ENCODE measurements around the gene EFCAB5.

Gene EFCAB5

GRCh38 chr17:30155389-30155788 lies 214.0 kb downstream of the EFCAB5 start:
- DNase-seq (ENCODE audit: low read depth), result no peak
- H3K4me3 ChIP-seq (ENCODE audit: low read depth, low read length), result no peak overlapping the region
- TF ChIP-seq, protein P1, sequence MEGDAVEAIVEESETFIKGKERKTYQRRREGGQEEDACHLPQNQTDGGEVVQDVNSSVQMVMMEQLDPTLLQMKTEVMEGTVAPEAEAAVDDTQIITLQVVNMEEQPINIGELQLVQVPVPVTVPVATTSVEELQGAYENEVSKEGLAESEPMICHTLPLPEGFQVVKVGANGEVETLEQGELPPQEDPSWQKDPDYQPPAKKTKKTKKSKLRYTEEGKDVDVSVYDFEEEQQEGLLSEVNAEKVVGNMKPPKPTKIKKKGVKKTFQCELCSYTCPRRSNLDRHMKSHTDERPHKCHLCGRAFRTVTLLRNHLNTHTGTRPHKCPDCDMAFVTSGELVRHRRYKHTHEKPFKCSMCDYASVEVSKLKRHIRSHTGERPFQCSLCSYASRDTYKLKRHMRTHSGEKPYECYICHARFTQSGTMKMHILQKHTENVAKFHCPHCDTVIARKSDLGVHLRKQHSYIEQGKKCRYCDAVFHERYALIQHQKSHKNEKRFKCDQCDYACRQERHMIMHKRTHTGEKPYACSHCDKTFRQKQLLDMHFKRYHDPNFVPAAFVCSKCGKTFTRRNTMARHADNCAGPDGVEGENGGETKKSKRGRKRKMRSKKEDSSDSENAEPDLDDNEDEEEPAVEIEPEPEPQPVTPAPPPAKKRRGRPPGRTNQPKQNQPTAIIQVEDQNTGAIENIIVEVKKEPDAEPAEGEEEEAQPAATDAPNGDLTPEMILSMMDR (IDR thresholded peaks at IDR 0.05; ENCODE audit: control insufficient read depth, extremely low read depth, insufficient read depth), result no peak

All from LNCaP clone FGC (cell line).